Fibroblast of skin of back (primary cell): ENCODE measurements around the gene C3orf22.

Experiments
- DNase-seq: peaks from one replicate; pipeline ENCODE4 v3.0.0-alpha.2; 2013

C3orf22 gene

DNA sequence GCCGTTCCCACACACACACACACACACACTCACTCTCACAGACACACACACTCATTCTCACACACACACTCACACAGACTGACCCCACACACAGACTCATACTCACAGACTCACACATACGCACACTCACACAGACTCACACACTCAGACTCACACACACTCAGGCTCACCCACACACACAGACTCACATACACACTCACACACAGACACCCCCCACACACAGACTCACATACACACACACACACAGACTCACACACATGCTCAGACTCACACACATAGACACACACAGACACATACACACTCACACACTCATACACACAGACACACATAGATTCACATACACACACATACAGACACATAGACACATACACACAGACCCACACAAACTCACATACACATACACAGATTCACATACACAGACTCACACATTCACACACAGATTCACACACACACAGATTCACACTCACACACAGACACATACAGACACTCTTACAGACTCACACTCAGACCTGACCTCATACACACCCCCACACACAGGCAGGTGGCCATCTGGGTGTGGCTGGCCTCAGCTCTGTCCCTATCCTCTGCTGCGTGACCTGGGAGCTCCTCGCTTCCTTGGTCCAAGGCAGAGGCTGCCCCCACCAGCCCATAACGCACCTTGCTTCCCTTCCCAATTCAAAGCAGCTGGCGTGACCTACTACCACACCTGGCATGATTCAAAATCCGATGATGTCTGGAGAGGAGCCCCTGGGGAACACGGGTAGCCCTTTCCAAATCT lies 1.9 kb downstream of the C3orf22 start:
- DNase-seq = no peak

DNA sequence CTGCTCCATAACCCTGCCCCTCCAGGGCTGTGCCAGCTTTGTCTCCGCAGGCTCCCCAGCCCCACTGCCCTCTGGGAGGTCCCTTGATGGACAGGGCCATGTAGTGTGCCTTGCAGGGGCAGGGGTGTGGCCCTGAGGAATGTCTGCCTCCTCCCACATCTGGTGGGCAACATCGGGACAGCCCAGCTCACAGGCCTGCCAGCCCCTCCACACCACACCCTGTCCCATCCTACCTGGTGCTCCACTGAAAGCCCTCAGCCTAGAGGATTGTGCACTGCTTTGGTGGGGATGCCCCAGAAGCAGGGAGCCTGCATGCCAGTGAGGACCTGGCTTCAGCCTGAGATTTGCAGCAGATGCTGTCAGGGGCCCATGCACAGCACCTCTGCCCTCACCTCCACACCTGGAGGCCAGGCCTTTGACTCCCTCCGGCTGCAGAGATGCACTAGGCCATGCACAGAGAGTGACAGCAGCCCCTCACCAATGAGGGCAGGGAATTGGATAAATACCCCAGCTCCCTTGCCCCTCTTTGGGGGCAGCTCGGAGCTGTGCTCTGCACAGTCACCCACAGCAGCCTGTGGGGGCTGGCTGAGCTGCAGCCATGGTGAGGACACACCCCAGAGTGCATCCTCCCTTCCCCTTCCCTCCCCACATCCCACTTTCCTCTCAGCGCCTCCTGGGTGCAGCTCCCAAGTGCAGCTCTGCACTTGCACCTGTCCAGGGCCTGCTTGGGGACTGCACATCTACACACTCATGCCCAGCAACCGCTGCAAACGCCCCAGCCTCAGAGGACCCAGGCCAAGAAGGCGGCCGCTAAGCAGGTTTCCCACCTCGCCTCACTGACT lies 2.7 kb downstream of the C3orf22 start:
- no peak for DNase-seq

DNA sequence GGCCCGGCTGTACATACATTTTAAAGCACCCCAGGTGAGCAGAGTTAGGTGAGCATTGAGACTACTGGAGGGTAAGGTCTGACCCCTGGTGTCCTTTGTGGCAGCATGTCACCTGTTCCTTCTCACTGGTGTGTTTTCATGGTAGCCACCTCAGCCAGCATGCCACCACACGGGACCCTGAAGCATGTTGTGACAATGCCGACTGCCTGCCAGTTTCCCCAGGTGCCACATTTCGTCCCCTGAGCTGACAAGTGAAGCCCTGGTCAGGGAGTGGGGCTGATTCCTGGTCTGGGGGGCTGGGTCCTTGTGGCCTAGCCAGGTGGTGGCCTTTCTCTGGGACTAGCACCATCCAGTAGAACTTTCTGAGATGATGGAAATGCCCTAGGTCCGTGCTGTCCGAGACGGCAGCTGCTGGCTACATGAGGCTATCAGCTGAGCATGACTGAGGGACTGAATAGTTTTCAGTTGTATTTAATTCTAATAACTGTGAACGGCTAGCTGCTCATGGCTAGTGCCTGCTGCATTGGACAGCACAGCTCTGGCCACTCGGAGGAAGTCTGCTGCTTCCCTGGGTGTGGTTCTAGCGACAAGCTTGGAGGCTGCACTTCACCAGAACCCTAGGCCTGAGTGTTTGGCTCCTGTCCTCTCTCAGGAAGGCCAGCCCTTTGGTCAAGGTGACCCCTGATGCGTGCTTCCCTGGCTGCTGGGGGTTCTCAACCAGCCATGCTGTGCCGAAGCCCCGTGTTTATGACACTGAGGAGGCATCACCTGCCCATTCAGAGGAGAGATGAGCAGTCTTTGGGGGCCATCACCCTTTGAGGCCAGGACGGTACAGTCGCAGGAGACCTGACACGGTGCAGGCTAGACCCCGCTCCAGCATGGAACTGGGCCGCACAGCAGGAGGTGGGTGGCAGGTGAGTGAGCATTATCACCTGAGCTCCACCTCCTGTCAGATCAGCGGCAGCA lies 3.9 kb downstream of the C3orf22 start:
- no peak for DNase-seq

GRCh38 chr3:126553284-126554084 lies 5.2 kb downstream of the C3orf22 start:
- no peak for DNase-seq

DNA sequence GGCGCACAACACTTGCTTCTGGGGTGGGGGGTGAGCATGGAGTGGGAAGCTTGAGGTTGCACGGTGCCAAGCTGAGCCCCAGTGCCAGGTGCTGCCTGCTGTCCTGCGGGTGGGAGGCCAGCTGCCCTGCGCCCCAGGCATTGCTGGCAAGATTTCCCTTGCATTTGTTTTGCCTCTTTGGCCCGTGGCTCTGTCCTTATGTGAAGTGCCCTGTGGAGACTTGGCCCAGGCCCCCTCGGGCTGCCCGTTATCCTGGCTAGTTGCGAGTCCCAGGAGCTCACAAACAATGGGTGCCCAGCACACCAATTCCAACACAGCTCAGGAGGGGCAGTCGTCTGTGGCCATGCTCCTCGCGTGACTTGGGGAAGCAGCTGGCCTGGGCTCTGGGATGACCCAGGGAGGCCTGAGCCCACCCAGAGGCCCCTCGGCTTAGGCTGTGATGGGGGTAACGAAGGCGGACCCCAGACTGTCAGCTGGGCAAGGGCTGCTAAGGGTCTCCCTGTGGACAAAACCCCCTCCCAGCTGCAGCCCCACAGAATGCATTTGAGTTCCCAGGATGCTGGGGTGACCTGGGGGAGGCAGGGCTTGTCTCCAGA lies 5.9 kb downstream of the C3orf22 start:
- DNase-seq = no peak

- DNase-seq = no peak
Measured at GRCh38 chr3:126551839-126552687, 6.7 kb downstream of the C3orf22 start.

- no peak for DNase-seq
Measured at GRCh38 chr3:126551121-126551838, 7.5 kb downstream of the C3orf22 start.

DNA sequence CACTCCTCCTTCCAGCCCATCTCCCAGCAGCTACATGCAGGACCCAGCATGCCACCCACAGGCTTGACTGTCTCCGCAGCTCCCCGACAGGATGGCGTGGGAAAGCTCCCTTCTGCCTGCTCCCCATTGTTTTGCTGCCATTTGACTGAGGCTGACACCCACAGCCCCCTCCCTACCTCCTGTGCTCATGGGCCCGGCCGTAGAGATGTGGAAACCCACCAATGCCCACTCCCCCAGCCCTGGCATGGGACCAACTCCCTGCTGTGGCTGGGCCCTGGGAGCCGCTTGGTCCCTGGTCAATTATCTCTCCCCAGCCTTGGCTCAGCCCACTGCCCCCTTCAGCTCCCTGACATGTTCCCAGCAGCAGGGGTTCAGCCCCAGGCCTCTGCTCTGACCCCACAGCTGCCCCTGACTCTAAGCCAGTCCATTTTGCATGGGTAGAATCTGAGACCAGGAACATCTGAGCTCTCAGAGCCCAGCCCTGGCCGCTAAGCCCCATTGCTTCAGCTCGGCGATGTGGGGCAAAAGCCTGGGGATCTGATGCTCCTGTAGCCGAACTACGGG lies 8.2 kb downstream of the C3orf22 start:
- DNase-seq = no peak

GRCh38 chr3:126549861-126550487 lies 8.8 kb downstream of the C3orf22 start:
- DNase-seq = no peak

DNA sequence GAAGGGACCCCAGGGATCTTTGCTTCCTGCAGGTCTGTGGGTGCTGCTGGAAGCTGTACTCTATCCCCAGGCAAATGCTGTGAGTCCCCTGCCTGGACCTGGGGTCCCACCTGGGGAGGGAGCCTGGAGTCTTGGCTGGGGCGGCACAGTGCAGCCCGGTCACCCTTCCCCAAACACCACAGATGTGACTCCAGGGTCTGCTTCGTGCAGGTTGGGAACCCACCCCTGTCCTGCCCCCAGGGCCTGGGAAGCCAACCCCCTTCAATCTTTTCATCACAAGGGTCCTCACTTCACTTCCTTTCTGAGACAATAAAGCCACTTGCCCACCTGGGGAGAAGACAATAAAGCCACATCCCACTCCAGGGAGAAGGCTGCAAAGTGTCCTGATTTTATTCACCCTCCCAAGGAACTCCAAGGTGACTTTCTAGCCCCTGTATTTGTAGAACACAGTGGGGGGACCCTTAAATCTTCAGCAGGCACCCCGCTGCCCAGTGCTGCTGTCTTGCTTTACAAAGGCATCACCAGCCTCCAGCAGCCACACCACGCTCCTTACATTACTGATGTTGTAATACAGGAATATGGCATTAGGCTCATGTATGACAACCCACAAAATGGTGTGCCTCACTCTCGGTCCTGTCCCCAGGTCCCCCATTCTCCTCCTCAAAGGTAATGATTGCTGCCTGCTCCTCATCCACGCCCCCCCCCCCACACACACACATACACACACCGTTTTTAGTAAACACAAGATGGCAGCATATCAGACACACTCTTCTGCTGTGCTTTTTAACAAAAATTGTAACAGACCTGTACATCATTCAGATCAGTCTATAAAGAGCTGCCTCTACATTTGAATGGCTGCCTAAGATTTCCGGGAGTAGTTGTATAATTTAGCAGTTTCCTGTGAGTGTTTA lies 9.9 kb downstream of the C3orf22 start:
- DNase-seq = no peak

- no peak for DNase-seq
Measured at GRCh38 chr3:126547721-126548120, 11.0 kb downstream of the C3orf22 start.

GRCh38 chr3:126546549-126547239 lies 12.0 kb downstream of the C3orf22 start:
- no peak for DNase-seq

- DNase-seq = no peak
Measured at GRCh38 chr3:126546013-126546412, 12.7 kb downstream of the C3orf22 start.

- DNase-seq = no peak
Measured at GRCh38 chr3:126545544-126545943, 13.2 kb downstream of the C3orf22 start.

DNA sequence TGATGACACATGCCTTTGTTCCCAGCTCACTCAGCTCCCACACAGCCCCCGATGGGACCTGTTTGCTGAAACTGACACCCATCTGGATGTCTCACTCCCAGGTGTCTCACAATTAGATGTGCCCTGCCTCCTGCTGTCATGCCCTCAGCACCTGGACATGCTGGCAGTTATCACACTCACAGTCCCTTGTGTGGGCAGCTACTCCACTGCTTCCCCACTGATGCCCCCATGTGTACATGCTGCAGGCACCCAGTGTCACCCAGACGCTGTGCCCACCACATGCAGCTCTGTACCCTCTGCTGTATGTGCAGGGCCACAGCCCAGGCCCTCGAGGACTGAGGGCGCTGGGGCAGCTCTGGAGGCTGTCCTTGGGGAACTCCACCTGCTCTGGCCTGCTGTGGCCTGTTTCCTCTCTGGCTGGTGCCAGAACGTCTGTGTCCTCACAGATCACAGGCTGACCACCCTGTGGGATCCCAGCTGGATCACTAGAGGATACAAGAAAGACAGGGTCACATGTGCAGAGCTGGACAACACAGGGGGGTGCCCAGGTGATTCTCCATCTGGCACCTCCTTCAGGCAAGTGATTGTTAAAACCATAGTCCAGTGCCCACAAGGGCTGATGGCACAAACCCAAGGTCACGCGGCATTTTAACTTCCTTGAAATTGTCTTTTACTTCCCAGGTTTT lies 14.0 kb downstream of the C3orf22 start:
- DNase-seq = no peak

DNA sequence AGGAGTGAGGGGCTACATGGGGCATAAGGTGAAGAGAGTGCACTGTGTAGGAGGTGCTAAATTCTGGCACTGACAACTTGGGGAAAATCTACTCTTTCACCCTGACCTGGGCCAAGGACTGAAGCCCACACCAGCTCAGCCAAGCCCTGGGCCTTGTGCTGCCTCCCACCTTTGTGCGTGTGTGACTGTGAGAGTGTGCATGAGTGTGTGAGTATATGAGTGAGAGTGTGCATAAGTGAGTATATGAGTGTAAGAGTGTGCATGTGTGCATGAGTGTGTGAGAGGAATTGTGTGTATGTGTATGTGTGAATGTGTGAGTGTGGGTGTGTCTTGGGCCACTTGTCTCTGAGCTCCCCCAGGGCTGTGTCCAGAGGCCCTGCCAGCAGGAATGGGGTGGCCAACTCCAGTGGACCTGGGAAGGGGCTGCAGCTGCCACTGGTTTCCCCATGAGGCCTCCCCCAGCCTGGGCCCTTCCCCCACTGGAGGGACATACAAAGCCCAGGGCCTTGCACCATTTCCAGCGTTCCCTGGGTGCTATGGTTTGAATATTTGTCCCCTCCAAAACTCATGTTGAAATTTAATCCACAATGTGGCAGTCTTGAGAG lies 15.2 kb downstream of the C3orf22 start:
- DNase-seq = no peak
